Measurements from ENCODE around the gene ID1.

The ID1 gene, protein sequence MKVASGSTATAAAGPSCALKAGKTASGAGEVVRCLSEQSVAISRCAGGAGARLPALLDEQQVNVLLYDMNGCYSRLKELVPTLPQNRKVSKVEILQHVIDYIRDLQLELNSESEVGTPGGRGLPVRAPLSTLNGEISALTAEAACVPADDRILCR

DNA sequence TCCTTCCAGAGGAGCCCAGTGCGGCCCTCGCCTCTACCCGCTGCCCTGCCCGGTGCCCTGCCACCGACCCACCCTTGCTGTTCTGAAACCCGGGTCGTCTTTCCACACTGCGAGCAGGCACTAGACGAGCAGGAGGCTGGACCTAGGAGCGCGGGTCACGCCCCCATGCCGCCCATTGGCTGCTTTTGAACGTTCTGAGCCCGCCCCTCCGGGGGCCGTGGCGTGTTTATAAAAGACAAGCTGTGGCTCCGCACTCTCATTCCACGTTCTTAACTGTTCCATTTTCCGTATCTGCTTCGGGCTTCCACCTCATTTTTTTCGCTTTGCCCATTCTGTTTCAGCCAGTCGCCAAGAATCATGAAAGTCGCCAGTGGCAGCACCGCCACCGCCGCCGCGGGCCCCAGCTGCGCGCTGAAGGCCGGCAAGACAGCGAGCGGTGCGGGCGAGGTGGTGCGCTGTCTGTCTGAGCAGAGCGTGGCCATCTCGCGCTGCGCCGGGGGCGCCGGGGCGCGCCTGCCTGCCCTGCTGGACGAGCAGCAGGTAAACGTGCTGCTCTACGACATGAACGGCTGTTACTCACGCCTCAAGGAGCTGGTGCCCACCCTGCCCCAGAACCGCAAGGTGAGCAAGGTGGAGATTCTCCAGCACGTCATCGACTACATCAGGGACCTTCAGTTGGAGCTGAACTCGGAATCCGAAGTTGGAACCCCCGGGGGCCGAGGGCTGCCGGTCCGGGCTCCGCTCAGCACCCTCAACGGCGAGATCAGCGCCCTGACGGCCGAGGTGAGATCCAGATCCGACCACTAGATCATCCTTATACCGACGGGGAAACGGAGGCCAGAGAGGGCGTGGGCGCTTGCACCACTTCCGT, at the start of gene ID1:
ID1 (plus strand) TSS at position 259 of the 871 bp plus-strand sequence; CDS start at position 358, 99 bp downstream.
- peak; percentile 90 for DNase-seq

DNA sequence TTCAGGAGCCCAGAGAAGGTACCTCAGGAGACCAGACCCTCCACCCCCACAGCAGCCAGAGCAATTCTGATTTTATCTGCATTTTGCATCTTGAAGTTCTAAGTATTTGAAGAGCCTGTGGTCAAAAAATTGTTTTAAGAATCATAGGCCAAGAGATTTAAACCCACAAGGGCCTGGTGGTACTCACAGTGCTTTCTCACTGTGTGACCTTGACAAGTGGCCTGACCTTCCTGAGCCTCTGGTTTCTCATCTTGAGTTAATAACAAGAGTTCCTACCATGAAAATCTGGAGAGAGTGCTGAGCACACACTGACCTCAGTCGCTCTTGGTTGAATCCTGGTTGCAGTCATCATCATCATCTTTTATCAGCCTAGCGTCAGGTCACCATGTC, 45.4 kb upstream of the ID1 start:
- peak; percentile 25 for DNase-seq

GRCh38 chr20:31560094-31560745, 44.9 kb upstream of the ID1 start:
- DNase-seq = peak; percentile 83

DNA sequence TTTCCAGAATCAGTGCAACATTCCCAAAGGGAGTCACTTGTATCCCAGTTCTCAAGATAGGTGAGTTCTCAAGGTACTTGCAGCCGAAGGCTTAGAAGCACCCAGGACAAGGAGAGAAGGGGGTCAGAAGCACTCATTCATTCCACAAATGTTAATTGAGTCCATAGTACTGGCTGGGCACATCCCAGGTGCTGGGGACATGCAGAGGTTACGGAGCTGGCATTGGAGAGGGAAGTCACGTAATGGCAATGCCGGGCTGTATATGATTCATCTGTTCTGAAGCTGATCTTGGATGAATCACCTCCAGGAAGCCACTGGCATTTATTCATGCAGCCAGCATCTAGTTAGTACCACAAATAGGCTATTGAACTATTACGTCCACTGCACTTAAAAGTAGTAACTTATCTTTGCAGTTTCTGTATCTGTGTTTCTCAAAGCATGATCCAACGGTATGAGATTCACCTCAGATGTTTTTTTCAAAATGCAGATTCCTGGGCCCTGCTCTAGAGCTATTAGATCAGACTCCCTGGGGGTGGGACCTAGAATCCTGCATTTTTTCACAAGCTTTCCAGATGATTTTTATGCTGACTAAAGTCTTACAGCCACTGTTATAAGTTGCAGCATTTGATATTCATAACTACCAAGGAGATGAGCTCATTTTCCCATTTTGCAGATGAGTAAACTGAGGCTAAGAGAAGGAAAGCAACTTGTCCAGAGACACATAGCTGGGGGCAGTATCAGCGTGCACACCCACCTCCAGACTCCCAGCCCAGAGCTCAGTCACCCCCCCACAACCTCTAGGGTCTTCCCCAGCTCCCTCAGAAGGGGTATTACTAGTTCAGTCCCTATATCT, 44.1 kb upstream of the ID1 start:
- DNase-seq = no peak

DNA sequence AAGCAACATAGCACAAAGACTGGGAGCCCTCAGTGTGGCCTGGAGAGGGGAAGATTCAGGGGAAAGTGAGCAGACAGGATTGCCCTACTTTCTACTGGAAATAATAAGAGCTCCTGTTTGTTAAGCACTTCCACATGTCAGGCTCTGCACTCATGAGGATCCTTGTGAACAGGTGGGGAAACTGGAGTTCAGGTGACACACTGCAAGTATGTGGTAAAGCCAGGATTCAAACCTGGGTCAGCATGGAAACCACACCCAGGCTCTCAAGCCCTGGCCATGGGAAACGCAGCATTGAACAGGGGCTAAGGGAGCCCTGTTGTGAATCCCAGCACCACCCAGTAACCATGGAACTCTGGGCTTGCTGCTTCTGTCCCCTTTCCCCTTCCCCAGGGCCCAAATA, 42.8 kb upstream of the ID1 start:
- no peak for DNase-seq

- DNase-seq = no peak
These were observed 40.8 kb upstream of the ID1 start for GRCh38 chr20:31564284-31564683.

GRCh38 chr20:31565699-31566318, 39.3 kb upstream of the ID1 start:
- no peak for DNase-seq

DNA sequence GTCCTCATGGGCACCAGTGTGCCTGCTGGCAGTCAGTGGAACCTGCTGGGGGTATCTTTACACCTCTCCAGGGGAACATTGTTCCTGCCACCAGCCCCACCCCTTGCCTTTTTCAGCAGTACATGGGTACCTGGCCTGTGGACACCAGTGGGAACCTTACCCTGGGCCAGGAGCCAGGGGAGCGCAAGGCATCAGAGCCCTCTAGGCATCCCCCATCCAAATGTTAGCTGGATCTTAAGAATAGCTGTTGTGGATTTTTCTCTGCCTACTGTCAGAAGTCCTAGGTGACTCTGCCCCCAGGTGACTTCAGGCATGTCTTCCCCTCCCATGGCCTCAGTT, 38.8 kb upstream of the ID1 start:
- DNase-seq = no peak

DNA sequence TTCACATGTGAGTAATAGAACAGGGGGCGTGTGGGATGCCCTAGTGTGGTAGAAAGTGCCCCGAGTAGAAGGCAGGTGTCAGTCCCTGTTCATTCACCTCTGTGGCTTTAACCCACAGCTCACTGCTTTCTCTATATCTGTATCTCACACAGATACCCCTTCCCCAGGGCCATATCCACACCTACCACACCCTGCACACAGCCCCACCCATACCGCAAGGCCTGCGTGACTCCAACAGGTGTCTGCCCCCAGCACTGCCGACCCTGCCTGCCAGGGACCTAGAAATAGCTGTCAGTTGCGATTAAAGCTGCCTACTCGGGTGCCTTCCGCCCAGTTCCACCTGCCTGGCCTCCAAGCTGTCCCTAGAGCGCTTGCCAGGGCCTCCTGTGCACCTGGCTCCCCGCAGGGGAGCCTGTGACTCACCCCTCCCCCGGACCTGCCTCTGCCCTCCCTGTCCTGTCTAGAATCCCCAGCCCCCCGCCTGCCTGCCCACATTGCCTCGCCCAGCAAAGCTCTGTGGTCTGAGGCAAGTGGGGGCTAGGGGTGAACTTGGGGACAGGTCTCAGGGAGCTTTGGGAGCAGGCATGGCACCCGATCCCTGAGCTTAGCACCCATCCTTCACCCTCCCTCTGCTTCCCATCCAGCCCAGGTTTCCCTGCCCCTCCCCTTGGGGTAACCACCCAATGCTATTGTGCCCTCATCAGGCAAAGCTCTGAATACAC, 38.3 kb upstream of the ID1 start:
- DNase-seq = no peak

- DNase-seq = no peak
These were observed 37.7 kb upstream of the ID1 start for GRCh38 chr20:31567380-31567720.

GRCh38 chr20:31568041-31568731, 36.9 kb upstream of the ID1 start:
- no peak for DNase-seq

DNA sequence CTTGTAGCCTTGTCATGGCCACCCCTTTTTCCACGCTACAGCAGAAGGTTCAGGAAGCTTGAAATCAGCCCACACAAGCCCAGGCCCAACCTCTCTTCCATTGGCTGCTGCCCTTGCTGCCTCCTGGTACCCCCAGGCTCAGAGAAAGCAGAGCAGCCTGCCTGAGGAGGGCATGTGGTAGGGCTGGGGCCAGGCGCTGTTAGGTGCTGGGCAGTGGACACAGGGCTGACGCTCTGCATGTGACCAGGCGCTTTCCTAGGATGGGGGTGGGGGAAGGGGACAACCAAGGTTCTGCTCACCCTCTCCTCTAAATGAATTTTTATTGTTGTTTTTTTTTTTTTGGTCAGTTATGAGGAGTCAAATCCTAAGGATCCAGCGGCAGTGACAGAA, 36.3 kb upstream of the ID1 start:
- DNase-seq = no peak

GRCh38 chr20:31569163-31570020, 35.7 kb upstream of the ID1 start:
- DNase-seq = peak; percentile 66

GRCh38 chr20:31570021-31570463, 35.0 kb upstream of the ID1 start:
- no peak for DNase-seq

GRCh38 chr20:31570735-31571617, 34.1 kb upstream of the ID1 start:
- DNase-seq = no peak

- DNase-seq = peak; percentile 21
These were observed 32.9 kb upstream of the ID1 start for GRCh38 chr20:31572042-31572700.

- DNase-seq = peak; percentile 92
These were observed 32.2 kb upstream of the ID1 start for GRCh38 chr20:31572701-31573554.

All from activated CD4-positive, alpha-beta T cell treated with anti-CD3 and anti-CD28 coated beads, Interleukin-10, Interleukin-2, amounts not matched to agents 100 ng/mL and 50 ng/mL, durations not matched to agents 16 hours and 8 hours (primary cell).